Neural cell (in vitro differentiated cells): Measurements from ENCODE around the gene SLIT3. TPM values are rescaled to one million over a fixed set of nuclear protein-coding genes. Genes with fewer than 3 reads are reported as not detected.

Experiments
- H2AFZ ChIP-seq: fragments of 200-600, 300-800 bp; sonication (generic), shearing (Covaris generic); 2 replicates; pipeline ENCODE4 v1.6.0; 2014; ENCODE audit warnings: low read depth, mild to moderate bottlenecking, antibody characterized with exemption, low read length, moderate library complexity
- H3F3A ChIP-seq: fragments of 200-600 bp; shearing (Covaris generic); 2 replicates; pipeline ENCODE4 v1.6.1; 2016; ENCODE audit warnings: mild to moderate bottlenecking, moderate library complexity, mixed read lengths, antibody characterized with exemption, low read length; ENCODE audit not compliant: insufficient read depth, poor library complexity, severe bottlenecking
- H3K27ac ChIP-seq: fragments of 200-600, 300-800 bp; sonication (generic), shearing (Covaris generic); 2 replicates; pipeline ENCODE4 v1.5.1; 2014; ENCODE audit warnings: mild to moderate bottlenecking, low read length, moderate library complexity
- H3K27me3 ChIP-seq: fragments of 300-800, 200-600 bp; sonication (generic), shearing (Covaris generic); 2 replicates; pipeline ENCODE4 v1.6.0; 2014; ENCODE audit warnings: mild to moderate bottlenecking, low read depth, low read length, moderate library complexity; ENCODE audit not compliant: insufficient read depth
- H3K36me3 ChIP-seq: fragments of 300-800, 200-600 bp; sonication (generic), shearing (Covaris generic); 2 replicates; pipeline ENCODE4 v1.5.1; 2014; ENCODE audit warnings: mild to moderate bottlenecking, antibody characterized with exemption, low read length, moderate library complexity; ENCODE audit not compliant: insufficient read depth
- H3K4me2 ChIP-seq: fragments of 300-800, 200-600 bp; sonication (generic), shearing (Covaris generic); 2 replicates; pipeline ENCODE4 v1.6.0; 2014; ENCODE audit warnings: mild to moderate bottlenecking, low read length
- H3K4me3 ChIP-seq: fragments of 300-800, 200-600 bp; sonication (generic), shearing (Covaris generic); 2 replicates; pipeline ENCODE4 v1.5.1; 2014; ENCODE audit warnings: mild to moderate bottlenecking, low read length, moderate library complexity
- H3K79me2 ChIP-seq: fragments of 200-600 bp; shearing (Covaris generic); replicated peaks from 2 replicates; pipeline ENCODE4 v1.6.0; 2014; ENCODE audit warnings: mild to moderate bottlenecking, low read length, moderate library complexity; ENCODE audit not compliant: insufficient read depth
- H3K9ac ChIP-seq: fragments of 300-800, 200-600 bp; sonication (generic), shearing (Covaris generic); 2 replicates; pipeline ENCODE4 v1.6.1; 2016; ENCODE audit warnings: mild to moderate bottlenecking, low read length, mixed read lengths
- H3K9me2 ChIP-seq: fragments of 200-600 bp; shearing (Covaris generic); 2 replicates; pipeline ENCODE4 v1.6.1; 2016; ENCODE audit warnings: mild to moderate bottlenecking, low read length, mixed read lengths; ENCODE audit not compliant: insufficient read depth
- H3K9me3 ChIP-seq: fragments of 200-600, 300-800 bp; sonication (generic), shearing (Covaris generic); 2 replicates; pipeline ENCODE4 v1.6.1; 2016; ENCODE audit warnings: mild to moderate bottlenecking, mixed run types, low read length, moderate library complexity, mixed read lengths
- H4K20me1 ChIP-seq: fragments of 200-600 bp; shearing (Covaris generic); 2 replicates; pipeline ENCODE4 v1.6.1; 2016; ENCODE audit warnings: mild to moderate bottlenecking, mixed run types; ENCODE audit not compliant: insufficient read depth
- CTCF ChIP-seq: fragments of 450-650 bp; IDR thresholded peaks from 2 replicates; pipeline ENCODE4 v1.5.1; 2014; ENCODE audit warnings: antibody characterized with exemption, mild to moderate bottlenecking, moderate library complexity; ENCODE audit not compliant: poor library complexity, severe bottlenecking
- EP300 ChIP-seq: fragments of 450-650 bp; conservative IDR thresholded peaks from 2 replicates; pipeline ENCODE4 v1.6.1; 2014; ENCODE audit warnings: antibody characterized with exemption, mild to moderate bottlenecking, moderate library complexity; ENCODE audit not compliant: poor library complexity, severe bottlenecking
- EZH2 ChIP-seq: fragments of 200-600, 300-800 bp; shearing (Covaris generic), sonication (generic); IDR thresholded peaks from 2 replicates; pipeline ENCODE4 v1.6.1; 2014; ENCODE audit warnings: antibody characterized with exemption, low read length, borderline replicate concordance, mild to moderate bottlenecking; ENCODE audit not compliant: insufficient read depth, poor library complexity, severe bottlenecking
- MXI1 ChIP-seq: fragments of 450-650 bp; conservative IDR thresholded peaks from 2 replicates; pipeline ENCODE4 v1.6.1; 2014; ENCODE audit warnings: antibody characterized with exemption, mild to moderate bottlenecking; ENCODE audit not compliant: poor library complexity, severe bottlenecking
- POLR2AphosphoS5 ChIP-seq: IDR thresholded peaks from 2 replicates; pipeline ENCODE4 v1.6.1; 2012
- RAD21 ChIP-seq: fragments of 450-650 bp; conservative IDR thresholded peaks from 2 replicates; pipeline ENCODE4 v1.6.1; 2014; ENCODE audit warnings: antibody characterized with exemption, mild to moderate bottlenecking, moderate library complexity
- REST ChIP-seq: IDR thresholded peaks from 2 replicates; pipeline ENCODE4 v1.6.1; 2012; ENCODE audit warnings: borderline replicate concordance
- SMC3 ChIP-seq: fragments of 450-650 bp; conservative IDR thresholded peaks from 2 replicates; pipeline ENCODE4 v1.6.1; 2014; ENCODE audit warnings: antibody characterized with exemption, mild to moderate bottlenecking, moderate library complexity; ENCODE audit not compliant: poor library complexity
- TAF1 ChIP-seq: IDR thresholded peaks from 2 replicates; pipeline ENCODE4 v1.6.1; 2012; ENCODE audit warnings: low read depth
- polyA plus RNA-seq: library from polyadenylated mRNA; depleted of rRNA; stranded (reverse); fragments of >200 nt; gene quantifications from 2 replicates; pipeline ENCODE4 v1.2.3, GENCODE V29; 2014

The SLIT3 gene
- polyA plus RNA-seq, 1 donor from 2014 or later, result 1.2 TPM

- Histone ChIP-seq H3K4me2 (no peak overlapping the region), H3K36me3 (no peaks in the 10 kb centered on the region), H3K27me3 (no peaks in the 10 kb centered on the region), H4K20me1 (no peaks in the 10 kb centered on the region), H3K4me3 (no peak overlapping the region), H3K9ac (no peak overlapping the region), H3F3A (no peaks in the 10 kb centered on the region), H3K79me2 (no peaks in the 10 kb centered on the region), H2AFZ (no peak overlapping the region), H3K9me2 (no peaks in the 10 kb centered on the region), H3K9me3 (no peaks in the 10 kb centered on the region), H3K27ac (no peak overlapping the region)
- TF ChIP-seq EZH2, result no peak
- TF ChIP-seq MXI1, result no peak
- no peak for TF ChIP-seq REST
- no peak for TF ChIP-seq TAF1
- TF ChIP-seq CTCF, result no peak
- no peak for TF ChIP-seq EP300
- no peak for TF ChIP-seq POLR2AphosphoS5
- TF ChIP-seq SMC3, result no peak
- TF ChIP-seq RAD21, result no peak
These were observed 56.1 kb downstream of the SLIT3 start for GRCh38 chr5:169244812-169245211.

GRCh38 chr5:169243651-169244422, 57.1 kb downstream of the SLIT3 start:
- no peak overlapping the region for H3K4me3 ChIP-seq
- no peaks in the 10 kb centered on the region for H3F3A ChIP-seq
- no peak overlapping the region for H3K27ac ChIP-seq
- H3K27me3 ChIP-seq, result no peaks in the 10 kb centered on the region
- H3K36me3 ChIP-seq, result no peaks in the 10 kb centered on the region
- H3K79me2 ChIP-seq, result no peaks in the 10 kb centered on the region
- H2AFZ ChIP-seq, result no peak overlapping the region
- H4K20me1 ChIP-seq, result no peaks in the 10 kb centered on the region
- H3K9ac ChIP-seq, result no peak overlapping the region
- no peaks in the 10 kb centered on the region for H3K9me3 ChIP-seq
- H3K9me2 ChIP-seq, result no peaks in the 10 kb centered on the region
- H3K4me2 ChIP-seq, result no peak overlapping the region
- TF ChIP-seq SMC3, result no peak
- TF ChIP-seq EP300, result no peak
- no peak for TF ChIP-seq TAF1
- no peak for TF ChIP-seq REST
- no peak for TF ChIP-seq MXI1
- TF ChIP-seq POLR2AphosphoS5, result no peak
- TF ChIP-seq RAD21, result no peak
- no peak for TF ChIP-seq CTCF
- no peak for TF ChIP-seq EZH2
